HEK293 (cell line): ENCODE data around the gene PRKCD.
A peak's percentile ranks its signal among the peaks of the same experiment; 100 is the strongest.

ENCODE experiments used
- CTCF ChIA-PET: fragments of 350-600 bp; formaldehyde crosslinking; extraction: SDS; loops from one replicate; lab custom pipeline; 2021; ENCODE audit warnings: antibody characterized with exemption; lab: Yijun Ruan, JAX
- POLR2A ChIA-PET: fragments of 300-600 bp; formaldehyde crosslinking; extraction: SDS; loops from one replicate; lab custom pipeline; 2020; ENCODE audit warnings: antibody characterized with exemption, inconsistent platforms; lab: Yijun Ruan, JAX
- H3K27ac ChIP-seq: fragments of 200-500 bp; sonication (Bioruptor generic); 2 replicates; pipeline ENCODE4 v1.5.1; 2014; ENCODE audit warnings: low read depth, low read length, control low read depth, inconsistent platforms; ENCODE audit errors: extremely low read depth
- H3K36me3 ChIP-seq, 2 experiments: fragments of 200-500 bp in 1 of 2; sonication (Bioruptor generic) in 1 of 2; 1 replicate in 1 of 2; 2 replicates in 1 of 2; pipeline ENCODE4 v1.5.1; 2014 to 2017; ENCODE audit warnings: inconsistent platforms in 2 of 2, low read length in 2 of 2; ENCODE audit not compliant: control insufficient read depth in 2 of 2, insufficient read depth in 1 of 2
- H3K4me1 ChIP-seq: fragments of 200-500 bp; sonication (Bioruptor generic); 2 replicates; pipeline ENCODE4 v1.5.1; 2014; ENCODE audit warnings: mild to moderate bottlenecking, low read length, inconsistent platforms; ENCODE audit not compliant: control insufficient read depth, insufficient read depth
- H3K4me3 ChIP-seq: 2 replicates; pipeline ENCODE4 v1.5.1; 2011; ENCODE audit warnings: low read depth, mild to moderate bottlenecking, control low read depth, low read length, moderate library complexity
- H3K9me3 ChIP-seq: fragments of 200-500 bp; sonication (Bioruptor generic); 2 replicates; pipeline ENCODE4 v1.5.1; 2014; ENCODE audit warnings: low read depth, low read length, inconsistent platforms; ENCODE audit not compliant: control insufficient read depth, insufficient read depth
- GLIS1 ChIP-seq: fragments of 450-650 bp; formaldehyde crosslinking; IDR thresholded peaks from 2 replicates; pipeline ENCODE4 v1.5.1; 2016; ENCODE audit warnings: missing biosample characterization, missing genetic modification characterization
- HOXD13 ChIP-seq: sonication (generic); formaldehyde crosslinking; IDR thresholded peaks from 2 replicates; pipeline ENCODE4 v1.8.0; 2022; ENCODE audit warnings: missing genetic modification reagents, borderline replicate concordance
- KLF17 ChIP-seq: fragments of 450-650 bp; formaldehyde crosslinking; IDR thresholded peaks from 2 replicates; pipeline ENCODE4 v1.5.1; 2016; ENCODE audit warnings: missing biosample characterization, missing genetic modification characterization
- OSR2 ChIP-seq: fragments of 450-650 bp; formaldehyde crosslinking; IDR thresholded peaks from 2 replicates; pipeline ENCODE4 v1.5.1; 2016; ENCODE audit warnings: missing biosample characterization, missing genetic modification characterization
- SCRT2 ChIP-seq: fragments of 450-650 bp; formaldehyde crosslinking; IDR thresholded peaks from 2 replicates; pipeline ENCODE4 v1.5.1; 2016; ENCODE audit warnings: missing biosample characterization, missing genetic modification characterization
- ZIC2 ChIP-seq: fragments of 450-650 bp; formaldehyde crosslinking; IDR thresholded peaks from 2 replicates; pipeline ENCODE4 v1.5.1; 2016; ENCODE audit warnings: missing biosample characterization, missing genetic modification characterization
- ZNF10 ChIP-seq: fragments of 450-650 bp; formaldehyde crosslinking; IDR thresholded peaks from 2 replicates; pipeline ENCODE4 v1.5.1; 2017; ENCODE audit warnings: missing biosample characterization, missing genetic modification characterization
- ZNF138 ChIP-seq: fragments of 450-650 bp; formaldehyde crosslinking; IDR thresholded peaks from 2 replicates; pipeline ENCODE4 v1.5.1; 2016; ENCODE audit warnings: missing biosample characterization, missing genetic modification characterization, borderline replicate concordance
- ZNF148 ChIP-seq: fragments of 450-650 bp; formaldehyde crosslinking; IDR thresholded peaks from 2 replicates; pipeline ENCODE4 v1.5.0; 2017; ENCODE audit warnings: missing biosample characterization, missing genetic modification characterization, borderline replicate concordance
- ZNF2 ChIP-seq: fragments of 450-650 bp; formaldehyde crosslinking; IDR thresholded peaks from 2 replicates; pipeline ENCODE4 v1.5.1; 2016; ENCODE audit warnings: missing biosample characterization, missing genetic modification characterization
- ZNF398 ChIP-seq: fragments of 450-650 bp; formaldehyde crosslinking; IDR thresholded peaks from 2 replicates; pipeline ENCODE4 v1.5.1; 2017; ENCODE audit warnings: missing biosample characterization, missing genetic modification characterization
- ZNF404 ChIP-seq: fragments of 450-650 bp; formaldehyde crosslinking; IDR thresholded peaks from 2 replicates; pipeline ENCODE4 v1.5.1; 2017; ENCODE audit warnings: missing biosample characterization, missing genetic modification characterization
- ZNF548 ChIP-seq: fragments of 450-650 bp; formaldehyde crosslinking; IDR thresholded peaks from 2 replicates; pipeline ENCODE4 v1.5.1; 2016; ENCODE audit warnings: missing biosample characterization, missing genetic modification characterization
- ZNF629 ChIP-seq: fragments of 450-650 bp; formaldehyde crosslinking; IDR thresholded peaks from 2 replicates; pipeline ENCODE4 v1.5.1; 2017; ENCODE audit warnings: missing biosample characterization, missing genetic modification characterization
- ZNF785 ChIP-seq: fragments of 450-650 bp; formaldehyde crosslinking; IDR thresholded peaks from 2 replicates; pipeline ENCODE4 v1.5.1; 2016; ENCODE audit warnings: missing biosample characterization, missing genetic modification characterization
- ZNF791 ChIP-seq: fragments of 450-650 bp; formaldehyde crosslinking; IDR thresholded peaks from 2 replicates; pipeline ENCODE4 v1.5.1; 2016; ENCODE audit warnings: missing biosample characterization, missing genetic modification characterization
- ZSCAN4 ChIP-seq: fragments of 450-650 bp; formaldehyde crosslinking; IDR thresholded peaks from 2 replicates; pipeline ENCODE4 v1.5.1; 2017; ENCODE audit warnings: missing biosample characterization, missing genetic modification characterization
- TF ChIP-seq, protein P1 (sequence below): fragments of 450-650 bp; formaldehyde crosslinking; IDR thresholded peaks from 2 replicates; pipeline ENCODE4 v1.5.1; 2016; ENCODE audit warnings: missing biosample characterization, missing genetic modification characterization

Gene PRKCD

GRCh38 chr3:53173107-53173506 lies 12.1 kb downstream of the PRKCD start:
- no peaks in the 10 kb centered on the region for H3K4me1 ChIP-seq

DNA sequence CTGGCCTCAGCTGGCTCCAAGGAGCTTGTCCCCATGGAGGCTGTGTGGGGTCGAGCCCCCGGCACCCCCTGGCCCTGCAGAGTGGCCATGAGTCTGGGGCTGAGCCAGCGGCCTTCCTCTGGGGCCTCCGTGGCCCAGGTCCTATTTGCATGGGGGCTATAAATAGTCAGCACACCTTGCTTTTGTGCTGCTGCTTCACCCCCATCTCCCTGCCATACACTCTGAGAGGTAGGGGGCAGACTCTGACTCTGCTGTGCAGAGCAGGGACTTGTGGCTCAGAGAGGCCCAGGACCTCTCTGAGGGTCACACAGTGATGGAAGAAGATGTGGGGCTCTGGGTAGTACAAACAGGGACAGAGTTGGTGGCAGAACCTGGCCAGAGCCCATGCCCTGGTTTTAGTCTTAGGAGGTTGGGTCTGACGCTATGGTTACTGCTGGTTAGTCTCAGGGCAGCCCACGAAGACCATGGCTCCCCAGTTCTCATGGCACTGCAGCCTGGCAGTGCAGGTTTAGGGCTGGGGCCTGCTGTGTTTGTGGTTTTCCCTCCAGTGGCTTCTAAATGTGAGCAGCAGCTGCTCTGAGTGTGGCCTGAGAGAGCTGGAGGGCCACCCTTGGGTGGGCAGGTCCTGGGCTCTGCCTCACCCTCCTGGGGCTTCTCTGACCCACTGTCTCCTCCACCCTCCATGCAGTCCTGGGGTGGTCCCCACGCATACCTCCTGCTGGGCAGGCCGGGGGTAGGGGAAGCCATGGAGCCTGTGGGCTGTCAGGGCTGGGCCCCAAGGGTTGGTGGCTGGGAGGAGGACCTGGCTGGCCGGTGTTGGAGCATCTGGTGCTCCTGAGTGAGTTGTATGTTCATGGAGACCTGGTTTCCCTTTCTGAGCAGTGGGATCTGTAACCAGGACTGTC lies 13.6 kb downstream of the PRKCD start:
- Histone ChIP-seq H3K9me3 (no peaks in the 10 kb centered on the region), H3K36me3 (peaks cover 0 to 19% of the 10 kb centered on the region in 2 experiments; a peak in 2 of 3 replicates), H3K4me1 (no peaks in the 10 kb centered on the region), H3K4me3 (no peak overlapping the region), H3K27ac (no peak overlapping the region)
- TF ChIP-seq ZNF2 (tag by site-specific recombination) (no peak), ZIC2 (tag by site-specific recombination) (peak; percentile 44), ZNF629 (no peak), ZNF548 (tag by site-specific recombination) (no peak), KLF17 (tag by site-specific recombination) (no peak), GLIS1 (tag by site-specific recombination) (peak; percentile 69), ZSCAN4 (tag by site-specific recombination) (no peak), ZNF398 (tag by site-specific recombination) (no peak)
- CTCF ChIA-PET = interaction anchor here (1.1 kb wide), 1 partner anchor 60 kb away, joined by 3 read pairs; no protein-coding TSS in a partner anchor
- POLR2A ChIA-PET = no interaction called here

More at GRCh38 chr3:53173107-53173506, 12.1 kb downstream of the PRKCD start:
- ChIA-PET POLR2A (no interaction called here), CTCF (no interaction called here)
- no peak overlapping the region for H3K27ac ChIP-seq
- TF ChIP-seq OSR2 (tag by site-specific recombination) = no peak
- no peak for TF ChIP-seq HOXD13 (CRISPR knock-in tag)
- TF ChIP-seq ZNF10 (tag by site-specific recombination) = no peak
- TF ChIP-seq ZNF404 (tag by site-specific recombination) = no peak
- TF ChIP-seq ZNF138 = no peak
- TF ChIP-seq ZNF785 (tag by site-specific recombination) = no peak
- TF ChIP-seq, protein P1, sequence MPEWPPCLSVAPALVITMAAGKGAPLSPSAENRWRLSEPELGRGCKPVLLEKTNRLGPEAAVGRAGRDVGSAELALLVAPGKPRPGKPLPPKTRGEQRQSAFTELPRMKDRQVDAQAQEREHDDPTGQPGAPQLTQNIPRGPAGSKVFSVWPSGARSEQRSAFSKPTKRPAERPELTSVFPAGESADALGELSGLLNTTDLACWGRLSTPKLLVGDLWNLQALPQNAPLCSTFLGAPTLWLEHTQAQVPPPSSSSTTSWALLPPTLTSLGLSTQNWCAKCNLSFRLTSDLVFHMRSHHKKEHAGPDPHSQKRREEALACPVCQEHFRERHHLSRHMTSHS = no peak
- no peak for TF ChIP-seq ZNF148
- no peak for TF ChIP-seq ZNF791 (tag by site-specific recombination)
- TF ChIP-seq SCRT2 (tag by site-specific recombination) = no peak
- H3K36me3 ChIP-seq = peaks cover 0 to 4% of the 10 kb centered on the region in 2 experiments; a peak in 2 of 3 replicates
- no peaks in the 10 kb centered on the region for H3K9me3 ChIP-seq
- no peak overlapping the region for H3K4me3 ChIP-seq
